A549 (cell line): ENCODE results near the gene MAGI2. TPM values are rescaled to one million over a fixed set of nuclear protein-coding genes. Genes with fewer than 3 reads are reported as not detected.

Source experiments
- ATAC-seq, 2 experiments: fragments of 200-7000 bp in 1 of 2; fragments of >200 bp in 1 of 2; cut with Nextera tagmentation in 1 of 2; cut with Tn5 transposase in 1 of 2; 3 replicates each; pipeline versions ENCODE4 v1.8.0 to v1.9.1; 2018 to 2020; ENCODE audit warnings: mild to moderate bottlenecking in 1 of 2, moderate library complexity in 1 of 2
- CTCF ChIA-PET: fragments of 300-600 bp; sonication (Branson Sonifier 250); formaldehyde crosslinking; extraction: SDS; loops from one replicate; lab custom pipeline; 2021; ENCODE audit warnings: antibody characterized with exemption, inconsistent platforms; lab: Yijun Ruan, JAX
- POLR2A ChIA-PET: fragments of 350-600 bp; formaldehyde crosslinking; extraction: SDS; loops from one replicate; lab custom pipeline; 2021; ENCODE audit warnings: antibody characterized with exemption, inconsistent platforms; lab: Yijun Ruan, JAX
- DNase-seq, 2 experiments: peaks; one replicate each; pipeline versions ENCODE4 v3.0.0 to v3.0.0-alpha.2; 2011 to 2016; ENCODE audit warnings: low read depth in 1 of 2, low spot score in 1 of 2
- FAIRE-seq: peaks from 2 replicates; lab custom pipeline; 2011; peaks lifted over from hg19 to GRCh38; lab: Jason Lieb, UNC
- H3K27ac ChIP-seq, 2 experiments: fragments of >200 bp; sonication (Bioruptor Twin); formaldehyde crosslinking; 3 replicates each; pipeline ENCODE4 v1.5.1; 2016 to 2017
- H3K4me1 ChIP-seq: fragments of >200 bp; sonication (Bioruptor Twin); formaldehyde crosslinking; 3 replicates; pipeline ENCODE4 v1.6.1; 2016
- H3K4me2 ChIP-seq: fragments of >200 bp; sonication (Bioruptor Twin); formaldehyde crosslinking; 3 replicates; pipeline ENCODE4 v1.6.1; 2016
- H3K4me3 ChIP-seq: fragments of >200 bp; sonication (Bioruptor Twin); formaldehyde crosslinking; 3 replicates; pipeline ENCODE4 v1.5.1; 2016
- H3K9me3 ChIP-seq: fragments of >200 bp; sonication (Bioruptor Twin); formaldehyde crosslinking; 3 replicates; pipeline ENCODE4 v1.6.1; 2016
- BCL3 ChIP-seq: fragments of >200 bp; sonication (Bioruptor Twin); formaldehyde crosslinking; IDR thresholded peaks from 3 replicates; pipeline ENCODE4 v1.6.1; 2016
- CBX2 ChIP-seq: fragments of 200-600 bp; sonication (generic); IDR thresholded peaks from 2 replicates; pipeline ENCODE4 v1.6.1; 2016; ENCODE audit warnings: low read depth, mild to moderate bottlenecking, borderline replicate concordance
- CBX8 ChIP-seq: fragments of 200-600 bp; sonication (generic); IDR thresholded peaks from 2 replicates; pipeline ENCODE4 v1.6.1; 2016
- CHD4 ChIP-seq: fragments of 200-600 bp; sonication (generic); IDR thresholded peaks from 2 replicates; pipeline ENCODE4 v1.6.1; 2016; ENCODE audit warnings: antibody characterized with exemption, mild to moderate bottlenecking, borderline replicate concordance
- EHF ChIP-seq: fragments of 250-450 bp; sonication (Bioruptor Pico); IDR thresholded peaks from 2 replicates; pipeline ENCODE4 v1.5.0; 2020; ENCODE audit warnings: mild to moderate bottlenecking
- EHMT2 ChIP-seq: fragments of 200-600 bp; sonication (generic); IDR thresholded peaks from 2 replicates; pipeline ENCODE4 v1.6.1; 2016; ENCODE audit warnings: antibody characterized with exemption, low read depth, mild to moderate bottlenecking, moderate library complexity
- EP300 ChIP-seq, 2 experiments: fragments of >200 bp; sonication (Bioruptor Twin); formaldehyde crosslinking; IDR thresholded peaks; 2 replicates in 1 of 2; 3 replicates in 1 of 2; pipeline ENCODE4 v1.6.1; 2016 to 2017
- FOSB ChIP-seq: fragments of 250-450 bp; sonication (Bioruptor Pico); IDR thresholded peaks from 2 replicates; pipeline ENCODE4 v1.5.0; 2020; ENCODE audit warnings: mild to moderate bottlenecking, moderate library complexity
- FOSL2 ChIP-seq, 2 experiments: fragments of 450-650 bp in 1 of 2; fragments of >200 bp in 1 of 2; sonication (Bioruptor Twin) in 1 of 2; formaldehyde crosslinking; IDR thresholded peaks; 2 replicates each; pipeline versions ENCODE4 v1.5.0 to v1.6.1; 2016 to 2020; ENCODE audit warnings: mild to moderate bottlenecking in 1 of 2, moderate library complexity in 1 of 2
- FOXS1 ChIP-seq: fragments of 250-450 bp; sonication (Bioruptor Pico); IDR thresholded peaks from 2 replicates; pipeline ENCODE4 v1.5.0; 2020; ENCODE audit warnings: mild to moderate bottlenecking, moderate library complexity
- GATA3 ChIP-seq: IDR thresholded peaks from 2 replicates; pipeline ENCODE4 v1.6.1; 2012; ENCODE audit warnings: borderline replicate concordance
- HDAC2 ChIP-seq: fragments of 200-600 bp; sonication (generic); IDR thresholded peaks from 2 replicates; pipeline ENCODE4 v1.6.1; 2016
- HOXA7 ChIP-seq: fragments of 250-450 bp; sonication (Bioruptor Pico); IDR thresholded peaks from 2 replicates; pipeline ENCODE4 v1.5.0; 2020; ENCODE audit warnings: mild to moderate bottlenecking, moderate library complexity
- HOXB13 ChIP-seq: fragments of 250-450 bp; sonication (Bioruptor Pico); IDR thresholded peaks from 2 replicates; pipeline ENCODE4 v1.5.0; 2020; ENCODE audit warnings: low read depth, mild to moderate bottlenecking, moderate library complexity
- HOXB5 ChIP-seq: fragments of 250-450 bp; sonication (Bioruptor Pico); IDR thresholded peaks from 2 replicates; pipeline ENCODE4 v1.5.0; 2020; ENCODE audit warnings: mild to moderate bottlenecking, moderate library complexity
- JUN ChIP-seq, 2 experiments: fragments of >200 bp; sonication (Bioruptor Twin); formaldehyde crosslinking; IDR thresholded peaks; 2 replicates in 1 of 2; 3 replicates in 1 of 2; pipeline ENCODE4 v1.6.1; 2016 to 2017
- JUNB ChIP-seq: fragments of >200 bp; sonication (Bioruptor Twin); formaldehyde crosslinking; IDR thresholded peaks from 2 replicates; pipeline ENCODE4 v1.6.1; 2016
- KDM1A ChIP-seq: fragments of 200-600 bp; sonication (generic); IDR thresholded peaks from 2 replicates; pipeline ENCODE4 v1.6.1; 2016; ENCODE audit warnings: low read depth, mild to moderate bottlenecking
- MAZ ChIP-seq: fragments of 150-350 bp; IDR thresholded peaks from 2 replicates; pipeline ENCODE4 v1.6.1; 2014; ENCODE audit warnings: antibody characterized with exemption, low read depth, low read length, borderline replicate concordance
- NR3C1 ChIP-seq: fragments of >200 bp; sonication (Bioruptor Twin); formaldehyde crosslinking; IDR thresholded peaks from 3 replicates; pipeline ENCODE4 v1.6.1; 2017
- POLR2A ChIP-seq: IDR thresholded peaks from 2 replicates; pipeline ENCODE4 v1.6.1; 2012; ENCODE audit warnings: mild to moderate bottlenecking, low read length
- RAD21 ChIP-seq, 2 experiments: fragments of >200 bp in 1 of 2; sonication (Bioruptor Twin) in 1 of 2; formaldehyde crosslinking in 1 of 2; IDR thresholded peaks in 1 of 2; conservative IDR thresholded peaks in 1 of 2; 2 replicates in 1 of 2; 3 replicates in 1 of 2; pipeline ENCODE4 v1.6.1; 2012 to 2018; ENCODE audit warnings: inconsistent platforms in 1 of 2
- RCOR1 ChIP-seq: fragments of 150-350 bp; IDR thresholded peaks from 2 replicates; pipeline ENCODE4 v1.6.1; 2014; ENCODE audit warnings: antibody characterized with exemption, low read length, low read depth
- RNF2 ChIP-seq: fragments of 200-600 bp; sonication (generic); IDR thresholded peaks from 2 replicates; pipeline ENCODE4 v1.6.1; 2016; ENCODE audit warnings: low read depth, mild to moderate bottlenecking, antibody characterized with exemption, moderate library complexity, borderline replicate concordance
- SMC3 ChIP-seq: fragments of >200 bp; sonication (Bioruptor Twin); formaldehyde crosslinking; IDR thresholded peaks from 3 replicates; pipeline ENCODE4 v1.6.1; 2018; ENCODE audit warnings: inconsistent platforms
- SREBF2 ChIP-seq: fragments of 450-650 bp; IDR thresholded peaks from 2 replicates; pipeline ENCODE4 v1.6.1; 2014; ENCODE audit warnings: mild to moderate bottlenecking, moderate library complexity
- TFCP2L1 ChIP-seq: fragments of 250-450 bp; sonication (Bioruptor Pico); IDR thresholded peaks from 2 replicates; pipeline ENCODE4 v1.5.0; 2021; ENCODE audit warnings: mild to moderate bottlenecking
- TP53 ChIP-seq: fragments of 250-450 bp; sonication (Bioruptor Pico); IDR thresholded peaks from 2 replicates; pipeline ENCODE4 v1.5.0; 2021; ENCODE audit warnings: mild to moderate bottlenecking, moderate library complexity
- ZC3H11A ChIP-seq: fragments of 450-650 bp; IDR thresholded peaks from 2 replicates; pipeline ENCODE4 v1.6.1; 2014; ENCODE audit warnings: antibody characterized with exemption, mild to moderate bottlenecking
- WGBS: methylation state at CpG from one replicate; pipeline ENCODE4 v1.1.6; 2017; ENCODE audit errors: missing lambda C conversion rate; 5-methylcytosine and 5-hydroxymethylcytosine counted together
- polyA plus RNA-seq, 4 experiments: library from polyadenylated mRNA; depleted of rRNA in 3 of 4; stranded (reverse); fragments of >200 nt; fragmentation: RNase III in 1 of 4; extraction: RNeasy Plus Mini Kit Qiagen cat#74134 plus additional on column Dnase treatment in 1 of 4; gene quantifications; 2 replicates in 3 of 4; 3 replicates in 1 of 4; pipeline ENCODE4 v1.2.3, GENCODE V29; 2011 to 2017
- TF ChIP-seq, protein P1 (sequence below): IDR thresholded peaks from 2 replicates; pipeline ENCODE4 v1.6.1; 2012
- TF ChIP-seq, protein P2 (sequence below): IDR thresholded peaks from 2 replicates; pipeline ENCODE4 v1.6.1; 2012
- TF ChIP-seq, protein P3 (sequence below): fragments of 150-350 bp; IDR thresholded peaks from 2 replicates; pipeline ENCODE4 v1.6.1; 2014; ENCODE audit warnings: low read depth, mild to moderate bottlenecking, low read length
- TF ChIP-seq, protein P4 (sequence below): fragments of 450-650 bp; IDR thresholded peaks from 2 replicates; pipeline ENCODE4 v1.6.1; 2014; ENCODE audit warnings: antibody characterized with exemption

MAGI2 gene
- polyA plus RNA-seq, 2 of the 4 experiments (the other 2 are of a cell fraction) = 0.48 to 0.81 TPM

DNA sequence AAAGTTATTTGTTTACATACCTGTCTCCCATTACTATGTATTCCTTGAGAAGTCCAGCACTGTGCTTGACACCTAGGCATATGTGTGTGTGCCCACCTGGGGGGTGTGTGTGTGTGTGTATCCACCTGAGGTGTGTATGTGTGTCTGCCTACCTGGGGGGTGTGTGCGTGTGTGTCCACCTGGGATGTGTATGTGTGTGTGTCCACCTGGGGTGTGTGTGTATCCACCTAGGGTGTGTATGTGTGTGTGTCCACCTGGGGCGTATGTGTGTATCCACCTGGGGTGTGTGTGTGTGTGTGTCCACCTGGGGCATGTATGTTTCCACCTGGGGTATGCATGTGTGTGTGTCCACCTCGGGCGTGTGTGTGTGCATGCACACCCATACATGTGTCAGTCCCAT lies 1051.4 kb downstream of the MAGI2 start:
- Histone ChIP-seq H3K4me1 (no peaks in the 10 kb centered on the region), H3K27ac (no peak overlapping the region), H3K4me2 (no peak overlapping the region), H3K4me3 (no peak overlapping the region), H3K9me3 (no peaks in the 10 kb centered on the region)
- ATAC-seq = no peak
- no peak for FAIRE-seq
- no peak for DNase-seq
- ChIA-PET POLR2A (no interaction called here), CTCF (no interaction called here)
- WGBS = 18% methylated on average over 4 of the region's 4 CpGs
- TF ChIP-seq MAZ (no peak), RCOR1 (no peak), TP53 (CRISPR knock-in tag) (no peak), KDM1A (no peak), FOXS1 (CRISPR knock-in tag) (no peak), HOXA7 (no peak), TFCP2L1 (CRISPR knock-in tag) (no peak), EP300 (IDR thresholded peaks at IDR 0.05) (no peak), CBX2 (no peak), CBX8 (no peak), JUNB (no peak), EHMT2 (no peak), CHD4 (no peak), HDAC2 (no peak), FOSB (CRISPR knock-in tag) (no peak), SMC3 (no peak)
- TF ChIP-seq, protein P1, sequence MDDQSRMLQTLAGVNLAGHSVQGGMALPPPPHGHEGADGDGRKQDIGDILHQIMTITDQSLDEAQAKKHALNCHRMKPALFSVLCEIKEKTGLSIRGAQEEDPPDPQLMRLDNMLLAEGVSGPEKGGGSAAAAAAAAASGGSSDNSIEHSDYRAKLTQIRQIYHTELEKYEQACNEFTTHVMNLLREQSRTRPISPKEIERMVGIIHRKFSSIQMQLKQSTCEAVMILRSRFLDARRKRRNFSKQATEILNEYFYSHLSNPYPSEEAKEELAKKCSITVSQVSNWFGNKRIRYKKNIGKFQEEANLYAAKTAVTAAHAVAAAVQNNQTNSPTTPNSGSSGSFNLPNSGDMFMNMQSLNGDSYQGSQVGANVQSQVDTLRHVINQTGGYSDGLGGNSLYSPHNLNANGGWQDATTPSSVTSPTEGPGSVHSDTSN = no peak
- TF ChIP-seq, protein P2, sequence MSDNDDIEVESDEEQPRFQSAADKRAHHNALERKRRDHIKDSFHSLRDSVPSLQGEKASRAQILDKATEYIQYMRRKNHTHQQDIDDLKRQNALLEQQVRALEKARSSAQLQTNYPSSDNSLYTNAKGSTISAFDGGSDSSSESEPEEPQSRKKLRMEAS = no peak
- TF ChIP-seq, protein P3, sequence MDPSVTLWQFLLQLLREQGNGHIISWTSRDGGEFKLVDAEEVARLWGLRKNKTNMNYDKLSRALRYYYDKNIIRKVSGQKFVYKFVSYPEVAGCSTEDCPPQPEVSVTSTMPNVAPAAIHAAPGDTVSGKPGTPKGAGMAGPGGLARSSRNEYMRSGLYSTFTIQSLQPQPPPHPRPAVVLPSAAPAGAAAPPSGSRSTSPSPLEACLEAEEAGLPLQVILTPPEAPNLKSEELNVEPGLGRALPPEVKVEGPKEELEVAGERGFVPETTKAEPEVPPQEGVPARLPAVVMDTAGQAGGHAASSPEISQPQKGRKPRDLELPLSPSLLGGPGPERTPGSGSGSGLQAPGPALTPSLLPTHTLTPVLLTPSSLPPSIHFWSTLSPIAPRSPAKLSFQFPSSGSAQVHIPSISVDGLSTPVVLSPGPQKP = no peak
- TF ChIP-seq, protein P4, sequence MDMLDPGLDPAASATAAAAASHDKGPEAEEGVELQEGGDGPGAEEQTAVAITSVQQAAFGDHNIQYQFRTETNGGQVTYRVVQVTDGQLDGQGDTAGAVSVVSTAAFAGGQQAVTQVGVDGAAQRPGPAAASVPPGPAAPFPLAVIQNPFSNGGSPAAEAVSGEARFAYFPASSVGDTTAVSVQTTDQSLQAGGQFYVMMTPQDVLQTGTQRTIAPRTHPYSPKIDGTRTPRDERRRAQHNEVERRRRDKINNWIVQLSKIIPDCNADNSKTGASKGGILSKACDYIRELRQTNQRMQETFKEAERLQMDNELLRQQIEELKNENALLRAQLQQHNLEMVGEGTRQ = no peak

DNA sequence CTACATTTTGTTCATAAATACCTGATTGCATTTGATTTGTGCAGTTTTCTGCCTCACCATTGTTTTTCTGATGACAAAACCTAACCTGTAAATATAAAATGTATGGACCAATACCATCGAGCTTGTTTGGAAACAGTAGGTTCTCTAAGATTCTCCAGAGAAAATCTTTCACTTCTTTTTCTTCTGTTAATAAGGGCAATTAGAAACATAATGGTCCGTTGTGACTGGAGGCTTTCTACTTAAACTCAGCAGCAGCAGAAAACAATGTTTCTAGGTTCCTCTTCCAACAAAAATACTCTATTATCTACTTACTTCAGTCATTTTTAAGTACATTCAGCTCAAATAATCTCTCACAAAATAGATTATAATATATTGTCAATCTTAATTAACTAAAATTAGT lies 1053.4 kb downstream of the MAGI2 start:
- POLR2A ChIA-PET = no interaction called here
- 1% methylated on average over 2 of the region's 2 CpGs for WGBS
- FAIRE-seq (no peak), DNase-seq (no peak), ATAC-seq (no peak)
- H3K4me3 ChIP-seq = no peak overlapping the region
- no peak overlapping the region for H3K27ac ChIP-seq
- no peak overlapping the region for H3K4me2 ChIP-seq
- no peaks in the 10 kb centered on the region for H3K9me3 ChIP-seq
- TF ChIP-seq RNF2 (no peak), FOSL2 (IDR thresholded peaks at IDR 0.05) (no peak), FOSL2 (CRISPR knock-in tag; IDR thresholded peaks at IDR 0.05) (no peak), JUN (IDR thresholded peaks at IDR 0.05) (no peak), HOXB5 (no peak), RAD21 (conservative IDR thresholded peaks at IDR 0.05 in 1 of 2, IDR thresholded peaks at IDR 0.05 in 1 of 2) (no peak), MAZ (no peak), GATA3 (no peak), TFCP2L1 (CRISPR knock-in tag) (no peak), HOXB13 (CRISPR knock-in tag) (no peak), ZC3H11A (no peak), HDAC2 (no peak), BCL3 (no peak), POLR2A (no peak), NR3C1 (no peak), EHF (CRISPR knock-in tag) (no peak), CBX8 (no peak), SREBF2 (no peak)
- CTCF ChIA-PET = no interaction called here
- H3K4me1 ChIP-seq = no peaks in the 10 kb centered on the region
